ENCODE data around the gene FAR1. TPM values are rescaled to one million over a fixed set of nuclear protein-coding genes. Genes with fewer than 3 reads are reported as not detected.

The FAR1 gene
- total RNA-seq, 4 donors from 2014 or later: 9.8 to 29.0 (median 16.4) TPM

DNA sequence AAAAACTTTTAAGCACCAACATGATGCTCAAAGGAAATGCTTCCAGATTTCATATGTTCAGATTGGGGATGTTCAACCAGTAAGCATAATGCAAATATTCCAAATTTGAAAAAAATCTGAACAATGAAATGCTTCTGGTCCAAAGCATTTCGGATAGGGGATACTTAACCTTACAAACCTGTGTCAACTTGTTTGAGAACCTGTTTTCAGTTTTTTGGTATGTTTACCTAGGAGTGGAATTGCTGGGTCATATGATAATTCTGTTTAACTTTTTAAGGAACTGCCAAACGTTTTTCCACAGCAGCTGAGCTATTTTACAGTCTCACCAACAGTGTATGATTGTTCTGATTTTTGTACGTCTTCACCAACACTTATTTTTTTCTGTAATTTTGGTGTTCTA lies 23.7 kb downstream of the FAR1 start:
- TF ChIP-seq, protein P1, sequence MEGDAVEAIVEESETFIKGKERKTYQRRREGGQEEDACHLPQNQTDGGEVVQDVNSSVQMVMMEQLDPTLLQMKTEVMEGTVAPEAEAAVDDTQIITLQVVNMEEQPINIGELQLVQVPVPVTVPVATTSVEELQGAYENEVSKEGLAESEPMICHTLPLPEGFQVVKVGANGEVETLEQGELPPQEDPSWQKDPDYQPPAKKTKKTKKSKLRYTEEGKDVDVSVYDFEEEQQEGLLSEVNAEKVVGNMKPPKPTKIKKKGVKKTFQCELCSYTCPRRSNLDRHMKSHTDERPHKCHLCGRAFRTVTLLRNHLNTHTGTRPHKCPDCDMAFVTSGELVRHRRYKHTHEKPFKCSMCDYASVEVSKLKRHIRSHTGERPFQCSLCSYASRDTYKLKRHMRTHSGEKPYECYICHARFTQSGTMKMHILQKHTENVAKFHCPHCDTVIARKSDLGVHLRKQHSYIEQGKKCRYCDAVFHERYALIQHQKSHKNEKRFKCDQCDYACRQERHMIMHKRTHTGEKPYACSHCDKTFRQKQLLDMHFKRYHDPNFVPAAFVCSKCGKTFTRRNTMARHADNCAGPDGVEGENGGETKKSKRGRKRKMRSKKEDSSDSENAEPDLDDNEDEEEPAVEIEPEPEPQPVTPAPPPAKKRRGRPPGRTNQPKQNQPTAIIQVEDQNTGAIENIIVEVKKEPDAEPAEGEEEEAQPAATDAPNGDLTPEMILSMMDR (IDR thresholded peaks at IDR 0.05): no peak
- WGBS: 47% methylated on average over 3 of the region's 3 CpGs
- no peak overlapping the region for H3K27ac ChIP-seq
- H3K27me3 ChIP-seq: no peaks in the 10 kb centered on the region
- peaks cover 5% of the 10 kb centered on the region for H3K4me1 ChIP-seq
- DNase-seq (ENCODE audit: low spot score in 2 of 2): no peak
- no peaks in the 10 kb centered on the region for H3K9me3 ChIP-seq
- H3K36me3 ChIP-seq: peaks cover 17% of the 10 kb centered on the region
- H3K4me3 ChIP-seq: no peak overlapping the region

DNA sequence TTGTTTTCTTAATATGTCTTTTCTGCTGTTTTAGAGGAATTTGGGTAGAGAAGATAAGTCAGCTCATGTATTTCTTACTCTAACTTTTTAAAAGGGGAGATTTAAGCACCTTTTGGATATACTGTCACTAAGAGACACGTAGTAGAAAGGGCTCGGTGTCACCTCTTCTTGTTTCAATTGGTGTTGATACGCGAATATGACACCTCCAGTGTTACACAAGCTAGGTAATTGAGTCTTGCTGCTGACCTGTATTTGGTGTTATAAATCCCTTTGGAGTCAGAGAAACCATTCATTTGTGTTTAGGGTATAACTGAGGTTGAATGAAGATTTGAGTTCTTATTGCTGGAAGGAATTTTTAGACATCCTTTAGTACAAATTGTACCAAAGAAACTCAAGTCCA lies 25.6 kb downstream of the FAR1 start:
- Histone ChIP-seq H3K27me3 (no peaks in the 10 kb centered on the region), H3K4me1 (peaks cover 5% of the 10 kb centered on the region), H3K36me3 (peaks cover 17% of the 10 kb centered on the region), H3K27ac (no peak overlapping the region), H3K9me3 (no peaks in the 10 kb centered on the region), H3K4me3 (no peak overlapping the region)
- no peak for DNase-seq (ENCODE audit: low spot score in 2 of 2)
- WGBS: 91% methylated on average over 4 of the region's 4 CpGs
- TF ChIP-seq, protein P1 (IDR thresholded peaks at IDR 0.05): no peak
- no peak for TF ChIP-seq POLR2A (IDR thresholded peaks at IDR 0.05)
- TF ChIP-seq EP300 (IDR thresholded peaks at IDR 0.05): no peak
- no peak for TF ChIP-seq POLR2AphosphoS5 (IDR thresholded peaks at IDR 0.05)

DNA sequence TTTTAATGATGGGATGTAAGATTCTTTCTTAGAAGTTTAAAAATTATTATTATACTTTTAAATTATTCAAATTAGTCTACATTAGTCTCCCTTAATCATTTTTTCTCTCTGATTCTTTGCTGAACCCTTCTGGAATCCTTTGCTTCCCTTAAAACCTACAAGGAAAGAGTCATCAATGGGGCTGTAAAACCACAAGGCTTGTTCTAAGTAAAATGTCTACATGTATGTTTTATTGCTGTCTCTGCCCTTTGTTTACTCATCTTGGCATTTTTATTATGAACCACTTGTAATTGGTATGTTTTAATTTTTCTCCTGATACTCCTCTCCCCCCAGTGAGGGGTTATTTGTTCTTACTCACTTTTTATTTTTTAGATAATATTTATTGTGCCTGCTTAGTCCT lies 27.4 kb downstream of the FAR1 start:
- H3K4me1 ChIP-seq: peaks cover 5% of the 10 kb centered on the region
- no peak for TF ChIP-seq POLR2AphosphoS5 (IDR thresholded peaks at IDR 0.05)
- TF ChIP-seq POLR2A (IDR thresholded peaks at IDR 0.05): no peak
- TF ChIP-seq, protein P1 (IDR thresholded peaks at IDR 0.05): no peak
- TF ChIP-seq EP300 (IDR thresholded peaks at IDR 0.05): no peak
- H3K4me3 ChIP-seq: no peak overlapping the region
- peaks cover 17% of the 10 kb centered on the region for H3K36me3 ChIP-seq
- no peak for DNase-seq (ENCODE audit: low spot score in 2 of 2)
- H3K27me3 ChIP-seq: no peaks in the 10 kb centered on the region
- no peaks in the 10 kb centered on the region for H3K9me3 ChIP-seq
- no peak overlapping the region for H3K27ac ChIP-seq

DNA sequence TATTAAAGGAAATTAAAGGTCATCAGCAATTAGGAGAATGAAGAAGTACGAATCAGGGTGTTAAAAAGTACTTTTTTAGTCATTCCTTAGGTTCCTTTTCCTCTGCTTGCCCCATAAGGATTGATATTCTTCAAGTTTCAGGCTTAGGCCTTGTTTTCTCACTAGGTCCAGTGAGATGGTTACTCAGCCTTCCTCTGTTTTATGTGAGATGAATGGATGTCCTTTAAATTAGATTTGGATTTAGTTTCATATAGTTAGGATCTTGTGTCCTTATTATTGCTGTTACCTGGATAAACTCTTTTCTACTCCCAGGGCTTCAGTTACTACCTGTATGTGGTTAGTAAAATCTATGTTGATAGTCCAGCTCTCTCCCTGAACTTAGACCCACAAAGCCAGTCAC lies 29.2 kb downstream of the FAR1 start:
- H3K4me1 ChIP-seq: peaks cover 5% of the 10 kb centered on the region
- no peak for DNase-seq (ENCODE audit: low spot score in 2 of 2)
- no peaks in the 10 kb centered on the region for H3K27me3 ChIP-seq
- no peaks in the 10 kb centered on the region for H3K9me3 ChIP-seq
- H3K36me3 ChIP-seq: peaks cover 20% of the 10 kb centered on the region
- no peak overlapping the region for H3K4me3 ChIP-seq
- 96% methylated on average over 1 of the region's 1 CpG for WGBS
- TF ChIP-seq, protein P1 (IDR thresholded peaks at IDR 0.05): no peak
- no peak for TF ChIP-seq POLR2AphosphoS5 (IDR thresholded peaks at IDR 0.05)
- TF ChIP-seq EP300 (IDR thresholded peaks at IDR 0.05): no peak
- TF ChIP-seq POLR2A (IDR thresholded peaks at IDR 0.05): no peak
- H3K27ac ChIP-seq: no peak overlapping the region

DNA sequence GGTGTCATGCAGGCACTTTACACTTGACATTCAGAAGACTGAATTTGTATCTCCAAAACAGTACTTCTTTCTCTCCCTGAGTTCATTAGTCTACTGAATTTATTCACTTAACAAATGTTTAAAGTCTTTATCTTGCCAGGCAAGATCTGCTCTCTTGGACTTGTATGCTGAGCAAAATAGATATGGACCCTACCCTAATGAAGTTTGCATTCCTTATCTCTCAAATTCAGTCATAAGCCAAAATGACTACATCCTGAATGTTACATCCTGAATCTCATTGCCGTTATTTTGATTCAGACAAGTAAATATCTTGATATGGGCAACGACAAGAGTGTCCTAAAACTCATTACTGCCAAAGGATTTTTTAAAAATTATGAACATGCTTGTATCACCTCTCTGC lies 29.7 kb downstream of the FAR1 start:
- Histone ChIP-seq H3K4me3 (no peak overlapping the region), H3K27me3 (no peaks in the 10 kb centered on the region), H3K36me3 (peaks cover 25% of the 10 kb centered on the region), H3K9me3 (no peaks in the 10 kb centered on the region), H3K27ac (no peak overlapping the region), H3K4me1 (peaks cover 2% of the 10 kb centered on the region)
- WGBS: 85% methylated on average over 2 of the region's 2 CpGs
- TF ChIP-seq, protein P1 (IDR thresholded peaks at IDR 0.05): no peak
- TF ChIP-seq POLR2A (IDR thresholded peaks at IDR 0.05) (no peak), EP300 (IDR thresholded peaks at IDR 0.05) (no peak), POLR2AphosphoS5 (IDR thresholded peaks at IDR 0.05) (no peak)
- no peak for DNase-seq (ENCODE audit: low spot score in 2 of 2)
